HepG2 (cell line): Measurements from ENCODE around the gene OSBPL10. TPM values are rescaled to one million over a fixed set of nuclear protein-coding genes. Genes with fewer than 3 reads are reported as not detected.

Source experiments
- ATAC-seq: fragments of 200-7000 bp; cut with Tn5 transposase; 3 replicates; pipeline ENCODE4 v1.9.1; 2020; ENCODE audit warnings: mild to moderate bottlenecking, moderate library complexity
- BruUV-seq: library from RNA; stranded (reverse); fragments of 400-500 nt; replicated peaks from 2 replicates; lab custom pipeline; 2021; lab: Mats Ljungman, UMichigan
- CTCF ChIA-PET: fragments of 300-600 bp; formaldehyde crosslinking; extraction: SDS; loops from one replicate; lab custom pipeline; 2021; ENCODE audit warnings: low total read pairs, inconsistent platforms, low intra/inter-chr PET ratio; lab: Yijun Ruan, JAX
- POLR2A ChIA-PET: fragments of 350-600 bp; sonication (Branson Sonifier 250); formaldehyde crosslinking; loops from one replicate; lab custom pipeline; 2020; ENCODE audit warnings: antibody characterized with exemption, inconsistent platforms; lab: Yijun Ruan, JAX
- DNase-seq: peaks from one replicate; pipeline ENCODE4 v3.0.0-alpha.2; 2015; ENCODE audit warnings: low spot score
- FAIRE-seq: peaks from 3 replicates; lab custom pipeline; 2011; peaks lifted over from hg19 to GRCh38; lab: Jason Lieb, UNC
- H2AFZ ChIP-seq: one replicate; pipeline ENCODE4 v1.6.1; 2011; ENCODE audit warnings: low read length, inconsistent platforms
- H3K27ac ChIP-seq: fragments of 300-600 bp; 3 replicates; pipeline ENCODE4 v1.8.0; 2011; ENCODE audit warnings: mixed run types, mild to moderate bottlenecking, mixed read lengths, low read length, inconsistent platforms; ENCODE audit not compliant: insufficient read depth; ENCODE audit errors: extremely low read length
- H3K27me3 ChIP-seq, 2 experiments: fragments of 200-600 bp in 1 of 2; 2 replicates in 1 of 2; 3 replicates in 1 of 2; pipeline versions ENCODE4 v1.6.0 to v1.8.0; 2011; ENCODE audit warnings: low read length in 2 of 2, mild to moderate bottlenecking in 2 of 2, moderate library complexity in 2 of 2, inconsistent platforms in 1 of 2; ENCODE audit not compliant: insufficient read depth in 2 of 2, control insufficient read depth in 1 of 2
- H3K36me3 ChIP-seq, 2 experiments: fragments of 200-600 bp in 1 of 2; replicated peaks in 1 of 2; 2 replicates in 1 of 2; 3 replicates in 1 of 2; pipeline versions ENCODE4 v1.5.1 to v1.8.0; 2011; ENCODE audit warnings: low read length in 2 of 2, inconsistent platforms in 1 of 2; ENCODE audit not compliant: insufficient read depth in 2 of 2, control insufficient read depth in 1 of 2
- H3K4me1 ChIP-seq: 2 replicates; pipeline ENCODE4 v1.5.1; 2012; ENCODE audit warnings: low read length, inconsistent platforms; ENCODE audit not compliant: insufficient read depth
- H3K4me2 ChIP-seq: 2 replicates; pipeline ENCODE4 v1.6.0; 2011; ENCODE audit warnings: low read depth, low read length, inconsistent platforms
- H3K4me3 ChIP-seq, 3 experiments: fragments of 200-600 bp in 1 of 3; sonication (generic), shearing (Covaris generic) in 1 of 3; replicated peaks in 1 of 3; 2 replicates each; pipeline ENCODE4 v1.5.1; 2011 to 2016; ENCODE audit warnings: low read length in 3 of 3, inconsistent platforms in 2 of 3, low read depth in 2 of 3, mild to moderate bottlenecking in 2 of 3, control low read depth in 1 of 3, mixed read lengths in 1 of 3; ENCODE audit not compliant: insufficient read depth in 1 of 3
- H3K79me2 ChIP-seq: one replicate; pipeline ENCODE4 v1.6.1; 2011; ENCODE audit warnings: low read length, inconsistent platforms; ENCODE audit not compliant: insufficient read depth
- H3K9ac ChIP-seq: 2 replicates; pipeline ENCODE4 v1.6.0; 2011; ENCODE audit warnings: mild to moderate bottlenecking, low read depth, low read length, inconsistent platforms; ENCODE audit not compliant: insufficient read depth
- H3K9me3 ChIP-seq: 2 replicates; pipeline ENCODE4 v1.5.1; 2012; ENCODE audit warnings: mild to moderate bottlenecking, low read length
- H4K20me1 ChIP-seq: 2 replicates; pipeline ENCODE4 v1.6.0; 2011; ENCODE audit warnings: inconsistent platforms, mild to moderate bottlenecking, low read length, moderate library complexity; ENCODE audit not compliant: insufficient read depth
- ZNF260 ChIP-seq: sonication (generic); formaldehyde crosslinking; IDR thresholded peaks from 2 replicates; pipeline ENCODE4 v1.4.0; 2020; ENCODE audit warnings: missing genetic modification reagents, low read depth, mild to moderate bottlenecking, borderline replicate concordance
- ZNF639 ChIP-seq: conservative IDR thresholded peaks from 2 replicates; pipeline ENCODE4 v1.6.1; 2018; ENCODE audit warnings: missing genetic modification reagents
- WGBS: methylation state at CpG from one replicate; pipeline ENCODE4 v1.1.6; 2017; ENCODE audit warnings: low lambda C conversion rate; 5-methylcytosine and 5-hydroxymethylcytosine counted together
- in situ Hi-C: cut with HindIII; loops from 2 replicates; pipeline ENCODE4 v1.10.0; 2017; ENCODE audit warnings: low pct_unique_long_range_greater_than_20kb; ENCODE audit not compliant: extremely low pct_ligation_motif_present
- intact Hi-C: fragments of 100-400 bp; cut with micrococcal nuclease; formaldehyde crosslinking; loops from one replicate; pipeline ENCODE4 v1.10.0; 2022; ENCODE audit not compliant: unreplicated experiment
- polyA plus RNA-seq, 8 experiments: library from polyadenylated mRNA; depleted of rRNA in 3 of 8; stranded (reverse) in 7 of 8; unstranded in 1 of 8; fragments of >200 nt; fragmentation: Illumina TruSeq in 4 of 8; extraction: Trizol in 4 of 8; gene quantifications; 2 replicates each; pipeline versions ENCODE4 v1.2.1 to v1.2.3, GENCODE V29; 2011 to 2016; ENCODE audit warnings: low read depth in 4 of 8, missing spikeins in 1 of 8, mixed read lengths in 1 of 8; ENCODE audit not compliant: insufficient read depth in 1 of 8
- total RNA-seq, 5 experiments: library from RNA; depleted of rRNA; stranded (reverse); fragments of >200 nt; fragmentation: Illumina TruSeq; extraction: Trizol; gene quantifications; 2 replicates each; pipeline ENCODE4 v1.2.3, GENCODE V29; 2016; ENCODE audit warnings: low read depth in 1 of 5
- TF ChIP-seq, protein P1 (sequence below): sonication (generic); formaldehyde crosslinking; IDR thresholded peaks from 2 replicates; pipeline ENCODE4 v1.5.0; 2020; ENCODE audit warnings: mild to moderate bottlenecking, missing genetic modification reagents, moderate library complexity
- TF ChIP-seq, protein P2 (sequence below): sonication (generic); formaldehyde crosslinking; IDR thresholded peaks from 2 replicates; pipeline ENCODE4 v1.5.0; 2020; ENCODE audit warnings: mild to moderate bottlenecking, missing genetic modification reagents

OSBPL10 gene
- total and polyA plus RNA-seq, 2 of the 13 experiments (the other 11 are each of a cell fraction or from before 2014, with no cell fraction given): 10.3 to 28.6 TPM

- Histone ChIP-seq H3K9me3 (no peaks in the 10 kb centered on the region), H3K4me3 (no peak overlapping the region), H3K9ac (no peak overlapping the region), H3K79me2 (peaks cover 45% of the 10 kb centered on the region), H3K27ac (no peak overlapping the region), H3K36me3 (no peaks in the 10 kb centered on the region), H3K4me1 (peaks cover 48% of the 10 kb centered on the region), H2AFZ (no peak overlapping the region), H3K4me2 (no peak overlapping the region), H3K27me3 (no peaks in the 10 kb centered on the region), H4K20me1 (no peaks in the 10 kb centered on the region)
- WGBS: 91% methylated on average over 4 of the region's 4 CpGs
- BruUV-seq: no TSS peak
- intact Hi-C loops: no loop called here
- DNase-seq (no peak), ATAC-seq (no peak)
- TF ChIP-seq, protein P1, sequence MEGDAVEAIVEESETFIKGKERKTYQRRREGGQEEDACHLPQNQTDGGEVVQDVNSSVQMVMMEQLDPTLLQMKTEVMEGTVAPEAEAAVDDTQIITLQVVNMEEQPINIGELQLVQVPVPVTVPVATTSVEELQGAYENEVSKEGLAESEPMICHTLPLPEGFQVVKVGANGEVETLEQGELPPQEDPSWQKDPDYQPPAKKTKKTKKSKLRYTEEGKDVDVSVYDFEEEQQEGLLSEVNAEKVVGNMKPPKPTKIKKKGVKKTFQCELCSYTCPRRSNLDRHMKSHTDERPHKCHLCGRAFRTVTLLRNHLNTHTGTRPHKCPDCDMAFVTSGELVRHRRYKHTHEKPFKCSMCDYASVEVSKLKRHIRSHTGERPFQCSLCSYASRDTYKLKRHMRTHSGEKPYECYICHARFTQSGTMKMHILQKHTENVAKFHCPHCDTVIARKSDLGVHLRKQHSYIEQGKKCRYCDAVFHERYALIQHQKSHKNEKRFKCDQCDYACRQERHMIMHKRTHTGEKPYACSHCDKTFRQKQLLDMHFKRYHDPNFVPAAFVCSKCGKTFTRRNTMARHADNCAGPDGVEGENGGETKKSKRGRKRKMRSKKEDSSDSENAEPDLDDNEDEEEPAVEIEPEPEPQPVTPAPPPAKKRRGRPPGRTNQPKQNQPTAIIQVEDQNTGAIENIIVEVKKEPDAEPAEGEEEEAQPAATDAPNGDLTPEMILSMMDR (CRISPR knock-in tag): no peak
- TF ChIP-seq ZNF260 (CRISPR knock-in tag) (no peak), ZNF639 (CRISPR knock-in tag) (no peak)
- TF ChIP-seq, protein P2, sequence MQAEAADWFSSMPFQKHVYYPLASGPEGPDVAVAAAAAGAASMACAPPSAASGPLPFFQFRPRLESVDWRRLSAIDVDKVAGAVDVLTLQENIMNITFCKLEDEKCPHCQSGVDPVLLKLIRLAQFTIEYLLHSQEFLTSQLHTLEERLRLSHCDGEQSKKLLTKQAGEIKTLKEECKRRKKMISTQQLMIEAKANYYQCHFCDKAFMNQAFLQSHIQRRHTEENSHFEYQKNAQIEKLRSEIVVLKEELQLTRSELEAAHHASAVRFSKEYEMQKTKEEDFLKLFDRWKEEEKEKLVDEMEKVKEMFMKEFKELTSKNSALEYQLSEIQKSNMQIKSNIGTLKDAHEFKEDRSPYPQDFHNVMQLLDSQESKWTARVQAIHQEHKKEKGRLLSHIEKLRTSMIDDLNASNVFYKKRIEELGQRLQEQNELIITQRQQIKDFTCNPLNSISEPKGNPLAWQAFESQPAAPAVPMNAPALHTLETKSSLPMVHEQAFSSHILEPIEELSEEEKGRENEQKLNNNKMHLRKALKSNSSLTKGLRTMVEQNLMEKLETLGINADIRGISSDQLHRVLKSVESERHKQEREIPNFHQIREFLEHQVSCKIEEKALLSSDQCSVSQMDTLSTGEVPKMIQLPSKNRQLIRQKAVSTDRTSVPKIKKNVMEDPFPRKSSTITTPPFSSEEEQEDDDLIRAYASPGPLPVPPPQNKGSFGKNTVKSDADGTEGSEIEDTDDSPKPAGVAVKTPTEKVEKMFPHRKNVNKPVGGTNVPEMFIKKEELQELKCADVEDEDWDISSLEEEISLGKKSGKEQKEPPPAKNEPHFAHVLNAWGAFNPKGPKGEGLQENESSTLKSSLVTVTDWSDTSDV (CRISPR knock-in tag): no peak
- TF ChIP-seq, all 625 proteins: peak for 0
- in situ Hi-C loops: no loop called here
- CTCF ChIA-PET: no interaction called here
- no peak for FAIRE-seq
- POLR2A ChIA-PET: no interaction called here
Observed at GRCh38 chr3:31926543-31926942, 54.5 kb downstream of the OSBPL10 start.
